NCI-H446 (cell line): ENCODE results near the gene PTGIS.

ENCODE experiments used
- DNase-seq, 2 experiments: peaks; one replicate each; lab custom pipeline; 2025; lab: John Stamatoyannopoulos, UW

The PTGIS gene

DNA sequence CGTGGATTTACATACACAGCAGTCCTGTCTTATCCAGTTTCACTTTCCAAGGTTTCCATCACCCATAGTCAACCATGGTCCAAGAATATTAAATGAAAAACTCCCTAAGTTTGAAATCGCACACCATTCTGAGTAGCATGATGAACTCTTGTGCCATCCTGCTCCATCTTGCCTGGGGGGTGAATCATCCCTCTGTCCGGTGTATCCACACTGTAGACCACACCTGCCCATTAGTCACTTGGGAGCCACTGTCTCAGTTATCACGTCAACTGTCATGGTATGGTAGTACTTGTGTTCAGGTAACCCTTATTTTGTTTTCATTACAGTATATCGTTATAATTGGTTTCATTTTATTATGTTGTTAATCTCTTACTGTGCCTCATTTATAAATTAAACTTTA lies 38.5 kb downstream of the PTGIS start:
- DNase-seq, result no peak

- no peak for DNase-seq
Observed at GRCh38 chr20:49526568-49526967, 41.4 kb downstream of the PTGIS start.

GRCh38 chr20:49526056-49526455 lies 41.9 kb downstream of the PTGIS start:
- DNase-seq, result no peak

GRCh38 chr20:49523767-49524360 lies 44.1 kb downstream of the PTGIS start:
- no peak for DNase-seq

GRCh38 chr20:49521356-49521755 lies 46.6 kb downstream of the PTGIS start:
- no peak for DNase-seq

DNA sequence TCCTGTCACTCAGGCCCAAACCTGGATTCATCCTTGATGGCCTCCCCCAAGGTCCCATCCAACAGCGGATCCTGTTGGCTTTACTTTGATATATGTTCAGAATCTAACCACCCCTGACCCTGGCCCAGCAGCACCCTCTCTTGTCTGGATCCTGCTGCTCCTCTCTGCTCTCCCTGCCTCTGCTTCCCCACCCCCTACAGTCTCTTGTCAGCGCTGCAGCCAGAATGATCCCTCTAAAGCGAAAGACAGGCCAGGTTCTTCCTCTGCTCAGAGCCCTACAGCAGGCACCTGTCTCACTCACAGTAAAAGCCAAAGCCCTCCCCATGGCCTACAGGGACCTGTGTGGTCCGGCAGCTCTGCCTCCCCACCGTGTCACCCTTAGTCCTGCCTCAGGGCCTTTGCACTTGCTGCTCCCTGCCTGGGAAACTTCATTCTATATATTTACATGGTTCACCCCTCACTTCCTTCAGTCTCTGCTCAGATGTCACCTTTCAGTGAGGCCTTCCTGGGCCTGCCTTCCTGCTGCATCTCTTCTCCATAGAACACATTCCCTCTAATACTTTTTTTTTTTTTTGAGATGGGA lies 48.1 kb downstream of the PTGIS start:
- no peak for DNase-seq

- no peak for DNase-seq
Observed at GRCh38 chr20:49519212-49519712, 48.7 kb downstream of the PTGIS start.

- DNase-seq, result no peak
Observed at GRCh38 chr20:49518576-49518975, 49.4 kb downstream of the PTGIS start.

DNA sequence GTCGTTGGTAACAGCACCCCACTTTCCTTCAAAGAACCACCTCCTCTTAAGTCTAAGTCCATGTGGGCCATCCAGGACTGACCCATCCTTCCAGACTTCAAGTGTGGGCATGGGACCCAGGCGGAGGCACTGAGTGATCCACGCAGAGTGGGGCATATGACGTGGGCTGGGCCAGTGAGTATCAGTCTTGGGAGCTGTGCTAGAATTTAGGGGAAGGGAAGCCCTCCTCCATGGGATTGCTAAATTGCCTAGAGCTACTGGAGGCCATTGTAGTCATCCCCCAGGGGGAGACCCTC lies 50.2 kb downstream of the PTGIS start:
- DNase-seq, result no peak

- no peak for DNase-seq
Observed at GRCh38 chr20:49516916-49517804, 50.8 kb downstream of the PTGIS start.

- no peak for DNase-seq
Observed at GRCh38 chr20:49515586-49515985, 52.4 kb downstream of the PTGIS start.

DNA sequence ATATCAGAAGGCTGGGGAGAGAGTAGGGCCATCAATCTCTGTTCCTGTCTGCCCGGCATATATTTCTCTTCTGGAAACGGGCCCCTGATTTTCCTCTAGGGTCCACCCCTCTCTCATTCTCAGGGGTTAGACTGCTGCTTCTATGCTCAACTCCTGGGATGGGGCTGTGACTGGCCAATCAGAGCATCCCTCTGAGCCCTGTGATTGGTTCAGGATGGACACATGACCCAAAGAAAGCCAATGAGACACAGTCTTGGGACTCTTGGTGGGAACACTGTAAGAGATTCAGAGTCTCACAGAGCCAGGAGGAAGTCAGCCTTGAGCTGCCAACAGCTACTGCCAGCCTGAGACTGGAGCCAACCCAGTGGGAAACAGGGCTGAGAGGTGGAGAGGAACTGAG lies 54.4 kb downstream of the PTGIS start:
- DNase-seq, result peak in 1 of 2 experiments; percentile 34

DNA sequence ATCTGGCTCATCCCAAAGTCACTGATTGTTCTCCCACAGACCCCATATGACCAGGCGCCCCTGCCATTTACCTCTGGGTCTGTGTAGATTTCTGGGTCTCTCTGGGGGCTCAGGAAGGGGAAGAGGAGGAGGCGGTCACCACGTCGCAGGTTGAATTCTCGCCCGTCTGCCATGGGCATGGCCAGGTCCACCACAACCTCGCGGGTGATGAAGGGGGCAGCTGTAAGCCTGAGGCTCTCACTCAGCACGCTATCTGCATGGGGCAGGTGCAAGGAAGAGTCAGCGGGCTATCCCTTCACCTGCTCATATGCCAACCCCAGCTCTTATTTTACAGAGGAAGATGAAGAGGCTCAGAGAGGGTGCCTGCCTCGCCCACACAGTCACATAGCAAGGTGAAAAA lies 54.9 kb downstream of the PTGIS start:
- DNase-seq, result no peak

DNA sequence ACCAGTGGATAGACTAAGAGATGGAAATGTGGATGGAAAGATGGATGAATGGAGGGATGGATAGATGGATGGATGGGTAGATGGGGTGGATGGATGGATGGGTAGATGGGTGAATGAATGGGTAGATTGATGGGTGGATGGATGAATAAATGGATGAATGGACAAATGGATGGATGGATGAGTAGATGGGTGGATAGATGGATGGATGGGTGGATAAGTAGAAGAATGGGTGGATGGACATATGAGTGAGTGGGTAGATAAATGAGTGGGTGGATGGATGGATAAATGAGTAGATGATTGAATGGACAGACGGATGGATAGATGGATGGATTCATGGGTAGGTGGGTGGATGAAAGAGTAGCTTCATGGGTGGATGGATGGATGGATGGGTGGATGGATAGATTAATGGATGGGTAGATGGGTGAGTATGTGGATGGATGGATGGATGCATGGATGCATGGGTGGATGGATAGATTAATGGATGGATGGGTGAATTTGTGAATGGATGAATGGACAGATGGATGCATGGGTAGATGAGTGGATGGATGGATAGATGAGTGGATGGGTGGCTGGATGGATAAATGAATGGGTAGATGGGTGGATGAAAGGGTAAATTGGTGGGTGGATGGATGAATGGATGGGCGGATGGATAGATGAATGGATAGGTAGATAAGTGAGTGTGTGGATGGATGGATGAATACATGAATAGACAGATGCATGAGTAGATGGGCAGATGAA lies 56.0 kb downstream of the PTGIS start:
- DNase-seq, result no peak

DNA sequence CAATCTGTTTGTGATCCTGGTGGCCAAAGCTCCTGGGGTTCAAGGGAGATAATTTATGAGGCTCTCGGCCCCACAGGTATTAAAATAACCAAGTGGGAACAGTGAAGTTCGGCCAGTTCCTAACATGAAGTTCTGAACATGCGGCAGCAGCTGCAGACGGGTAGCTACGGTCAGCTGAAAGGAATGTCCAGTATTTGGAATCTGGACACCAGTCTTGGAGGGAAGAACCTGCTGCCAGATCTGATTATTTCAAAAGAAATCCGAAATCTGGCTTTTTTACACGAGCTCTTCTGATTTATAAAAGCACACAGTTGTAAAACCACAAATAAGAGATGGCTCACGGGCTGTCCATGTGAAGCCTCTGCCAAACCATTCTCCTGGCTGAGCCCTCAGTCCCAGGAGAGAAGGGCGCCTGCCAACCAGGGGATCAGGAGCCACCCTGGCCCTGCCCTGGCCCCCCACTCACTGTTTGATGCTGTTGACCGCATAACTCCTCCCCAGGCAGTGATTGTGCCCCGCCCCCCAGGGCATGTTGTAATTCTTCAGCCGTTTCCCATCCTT lies 57.3 kb downstream of the PTGIS start:
- DNase-seq, result peak in 1 of 2 experiments; percentile 11

DNA sequence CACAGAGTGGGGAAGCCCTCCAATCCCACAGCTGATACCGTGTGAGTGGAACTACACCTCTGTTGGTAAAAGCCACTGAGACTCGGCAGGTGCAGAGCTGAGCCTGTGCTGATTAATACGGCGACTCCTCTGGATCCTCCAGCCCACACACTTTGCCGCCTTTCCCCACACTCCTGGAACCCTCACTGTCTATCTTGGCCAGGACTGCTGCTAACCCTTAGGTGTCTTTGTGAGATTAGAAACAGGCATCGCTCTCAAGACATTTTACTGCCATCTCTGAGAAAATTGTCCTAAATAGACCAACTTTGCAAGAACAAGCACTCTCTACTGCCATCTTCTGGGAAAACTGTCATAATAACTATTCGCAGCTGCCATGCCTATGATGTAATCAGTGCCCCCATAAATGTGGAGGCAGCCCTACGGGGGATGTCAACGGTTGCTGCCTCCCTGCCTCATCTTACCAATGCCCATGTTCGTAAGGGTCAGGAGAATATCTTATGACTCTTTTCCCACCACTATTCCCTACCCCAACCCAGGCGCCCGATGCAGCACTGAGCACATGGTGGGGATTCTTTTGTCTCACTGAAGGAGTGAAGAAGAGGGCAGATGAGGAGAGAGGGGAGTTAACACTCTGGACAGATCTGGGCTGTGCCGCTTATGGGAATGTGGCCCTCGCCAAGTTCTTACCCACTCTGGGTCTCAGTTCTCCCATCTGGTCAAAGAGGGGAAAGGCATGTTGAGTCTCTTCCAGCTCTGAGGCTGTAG lies 59.3 kb downstream of the PTGIS start:
- peak; percentile 34 to 80 for DNase-seq

- DNase-seq, result no peak
Observed at GRCh38 chr20:49507741-49508434, 60.0 kb downstream of the PTGIS start.

DNA sequence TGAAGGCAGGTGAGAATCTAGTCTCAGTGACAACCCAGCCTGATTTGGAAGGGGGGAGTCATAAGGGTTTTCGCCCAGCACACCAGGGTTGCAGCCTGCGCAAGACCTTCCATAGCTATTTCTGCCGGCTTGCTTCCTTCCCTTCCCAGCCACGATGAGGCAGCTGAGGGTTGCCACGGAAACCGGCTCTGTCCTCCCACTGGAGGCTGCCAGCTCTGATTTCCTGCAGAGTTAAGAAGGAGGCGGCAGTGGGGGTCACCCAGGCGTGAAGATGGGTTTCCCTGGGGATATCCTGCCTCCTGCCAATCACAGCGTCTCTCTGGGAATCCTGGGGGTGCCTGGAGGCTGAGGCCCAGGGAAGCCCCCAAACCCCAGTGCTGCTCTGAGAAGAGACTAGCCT lies 62.4 kb downstream of the PTGIS start:
- DNase-seq, result peak; percentile 69 to 83

- DNase-seq, result no peak
Observed at GRCh38 chr20:49503176-49503575, 64.8 kb downstream of the PTGIS start.

DNA sequence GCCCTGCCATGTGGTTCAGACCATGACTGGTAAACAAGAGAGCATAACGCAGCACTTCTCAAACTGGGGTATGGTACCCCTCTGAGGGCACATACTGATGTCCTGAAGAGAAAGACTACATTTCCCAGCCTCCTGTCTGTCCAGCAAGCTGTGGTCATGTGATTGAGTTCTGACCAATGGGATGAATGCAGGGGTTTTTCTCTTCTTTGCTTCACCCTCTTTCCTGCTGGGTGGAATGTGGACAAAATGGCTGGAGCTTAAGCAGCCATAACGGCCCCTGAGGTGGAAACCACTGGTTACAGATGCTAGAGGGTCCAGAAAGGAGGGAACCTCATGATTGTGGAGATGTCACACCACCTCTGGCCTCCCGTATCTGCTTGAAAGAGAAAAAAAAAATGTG lies 66.0 kb downstream of the PTGIS start:
- DNase-seq, result no peak

GRCh38 chr20:49497398-49497669 lies 70.6 kb downstream of the PTGIS start:
- DNase-seq, result no peak
